ENCODE results near the gene ACADVL.

ACADVL gene

GRCh38 chr17:7217113-7217987, 2.4 kb upstream of the ACADVL start:
- DNase-seq (ENCODE audit: low spot score) = no peak

- DNase-seq (ENCODE audit: low spot score) = no peak
Measured at GRCh38 chr17:7218166-7218565, 1.6 kb upstream of the ACADVL start.

GRCh38 chr17:7218758-7219157, 980 bp upstream of the ACADVL start:
- DNase-seq (ENCODE audit: low spot score) = no peak

- no peak for DNase-seq (ENCODE audit: low spot score)
Measured at GRCh38 chr17:7219229-7219811, 418 bp upstream of the ACADVL start.

- no peak for DNase-seq (ENCODE audit: low spot score)
Measured at GRCh38 chr17:7220593-7221277, 997 bp downstream of the ACADVL start.

- no peak for DNase-seq (ENCODE audit: low spot score)
Measured at GRCh38 chr17:7221278-7222092, 1.7 kb downstream of the ACADVL start.

- DNase-seq (ENCODE audit: low spot score) = no peak
Measured at GRCh38 chr17:7222093-7222971, 2.6 kb downstream of the ACADVL start.

- no peak for DNase-seq (ENCODE audit: low spot score)
Measured at GRCh38 chr17:7222972-7223292, 3.2 kb downstream of the ACADVL start.

- DNase-seq (ENCODE audit: low spot score) = no peak
Measured at GRCh38 chr17:7223375-7223774, 3.6 kb downstream of the ACADVL start.

- DNase-seq (ENCODE audit: low spot score) = no peak
Measured at GRCh38 chr17:7224110-7224509, 4.4 kb downstream of the ACADVL start.

- no peak for DNase-seq (ENCODE audit: low spot score)
Measured at GRCh38 chr17:7224661-7225111, 4.9 kb downstream of the ACADVL start.

- DNase-seq (ENCODE audit: low spot score) = no peak
Measured at GRCh38 chr17:7225711-7226331, 6.1 kb downstream of the ACADVL start.

GRCh38 chr17:7226721-7227710, 7.3 kb downstream of the ACADVL start:
- DNase-seq (ENCODE audit: low spot score) = no peak

- no peak for DNase-seq (ENCODE audit: low spot score)
Measured at GRCh38 chr17:7228920-7229319, 9.2 kb downstream of the ACADVL start.

- no peak for DNase-seq (ENCODE audit: low spot score)
Measured at GRCh38 chr17:7229504-7229903, 9.8 kb downstream of the ACADVL start.

- DNase-seq (ENCODE audit: low spot score) = no peak
Measured at GRCh38 chr17:7232114-7232513, 12.4 kb downstream of the ACADVL start.

- no peak for DNase-seq (ENCODE audit: low spot score)
Measured at GRCh38 chr17:7233701-7234082, 14.0 kb downstream of the ACADVL start.

GRCh38 chr17:7234083-7234951, 14.6 kb downstream of the ACADVL start, which contains the start of gene DVL2:
Gene DVL2, minus strand, starts transcription at chr17:7234517. Its CDS starts 255 bp downstream, at chr17:7234262.
- peak; percentile 94 for DNase-seq (ENCODE audit: low spot score)
